Measurements from ENCODE around the gene MICA.

MICA gene

GRCh38 chr6:31403283-31404060 is at the start of gene MICA:
Gene MICA (plus strand): TSS chr6:31403595. CDS start chr6:31403633, 38 bp downstream.
- Histone ChIP-seq H3K4me2 (ENCODE audit: low read depth, low read length, poor library complexity, severe bottlenecking) (peak within 1 kb of the TSS; percentile 66), H3K9ac (ENCODE audit: low read length) (peak within 1 kb of the TSS; percentile 37), H2AFZ (ENCODE audit: low read depth, low read length, severe bottlenecking) (peak within 1 kb of the TSS; percentile 23), H3K4me3 (ENCODE audit: insufficient read depth, low read length, poor library complexity, severe bottlenecking) (peak within 1 kb of the TSS; percentile 49), H3K79me2 (ENCODE audit: insufficient read depth, low read length) (peaks cover 37% of the 10 kb centered on the region), H3K9me2 (replicated peaks; ENCODE audit: insufficient read depth, low read length) (no peaks in the 10 kb centered on the region), H3K9me3 (ENCODE audit: insufficient read depth, low read length) (no peaks in the 10 kb centered on the region), H3F3A (ENCODE audit: insufficient read depth) (peaks cover 19% of the 10 kb centered on the region), H3K27me3 (ENCODE audit: low read length) (no peaks in the 10 kb centered on the region), H3K36me3 (ENCODE audit: low read length) (no peaks in the 10 kb centered on the region), H4K20me1 (ENCODE audit: low read depth, low read length) (no peaks in the 10 kb centered on the region), H3K27ac (ENCODE audit: low read depth, low read length) (peak within 1 kb of the TSS; percentile 56)
- no peak for TF ChIP-seq EZH2phosphoT487 (conservative IDR thresholded peaks at IDR 0.05; ENCODE audit: low read length)
- TF ChIP-seq CTCF (IDR thresholded peaks at IDR 0.05; ENCODE audit: insufficient read depth, low read length, poor library complexity, severe bottlenecking), result no peak

GRCh38 chr6:31354158-31354863 is 49.1 kb upstream of the MICA start:
- no peaks in the 10 kb centered on the region for H3K27me3 ChIP-seq (ENCODE audit: low read length)
- H4K20me1 ChIP-seq (ENCODE audit: low read depth, low read length), result no peaks in the 10 kb centered on the region
- no peak overlapping the region for H3K4me3 ChIP-seq (ENCODE audit: insufficient read depth, low read length, poor library complexity, severe bottlenecking)
- no peaks in the 10 kb centered on the region for H3K9me2 ChIP-seq (replicated peaks; ENCODE audit: insufficient read depth, low read length)
- no peaks in the 10 kb centered on the region for H3K36me3 ChIP-seq (ENCODE audit: low read length)
- no peak overlapping the region for H2AFZ ChIP-seq (ENCODE audit: low read depth, low read length, severe bottlenecking)
- no peak overlapping the region for H3K27ac ChIP-seq (ENCODE audit: low read depth, low read length)
- no peaks in the 10 kb centered on the region for H3F3A ChIP-seq (ENCODE audit: insufficient read depth)
- H3K79me2 ChIP-seq (ENCODE audit: insufficient read depth, low read length), result no peaks in the 10 kb centered on the region
- no peaks in the 10 kb centered on the region for H3K9me3 ChIP-seq (ENCODE audit: insufficient read depth, low read length)
- no peak overlapping the region for H3K4me2 ChIP-seq (ENCODE audit: low read depth, low read length, poor library complexity, severe bottlenecking)
- no peak overlapping the region for H3K9ac ChIP-seq (ENCODE audit: low read length)
- TF ChIP-seq EZH2phosphoT487 (conservative IDR thresholded peaks at IDR 0.05; ENCODE audit: low read length), result no peak
- no peak for TF ChIP-seq CTCF (IDR thresholded peaks at IDR 0.05; ENCODE audit: insufficient read depth, low read length, poor library complexity, severe bottlenecking)

GRCh38 chr6:31354864-31355582 is 48.4 kb upstream of the MICA start:
- Histone ChIP-seq H3K9ac (ENCODE audit: low read length) (no peak overlapping the region), H3K9me3 (ENCODE audit: insufficient read depth, low read length) (no peaks in the 10 kb centered on the region), H3K27me3 (ENCODE audit: low read length) (no peaks in the 10 kb centered on the region), H3K79me2 (ENCODE audit: insufficient read depth, low read length) (no peaks in the 10 kb centered on the region), H2AFZ (ENCODE audit: low read depth, low read length, severe bottlenecking) (no peak overlapping the region), H3K4me3 (ENCODE audit: insufficient read depth, low read length, poor library complexity, severe bottlenecking) (no peak overlapping the region), H3K27ac (ENCODE audit: low read depth, low read length) (no peak overlapping the region), H4K20me1 (ENCODE audit: low read depth, low read length) (no peaks in the 10 kb centered on the region), H3K4me2 (ENCODE audit: low read depth, low read length, poor library complexity, severe bottlenecking) (no peak overlapping the region), H3K36me3 (ENCODE audit: low read length) (no peaks in the 10 kb centered on the region), H3K9me2 (replicated peaks; ENCODE audit: insufficient read depth, low read length) (no peaks in the 10 kb centered on the region), H3F3A (ENCODE audit: insufficient read depth) (no peaks in the 10 kb centered on the region)
- no peak for TF ChIP-seq EZH2phosphoT487 (conservative IDR thresholded peaks at IDR 0.05; ENCODE audit: low read length)
- TF ChIP-seq CTCF (IDR thresholded peaks at IDR 0.05; ENCODE audit: insufficient read depth, low read length, poor library complexity, severe bottlenecking), result no peak
